ENCODE data around the gene OSBPL8. TPM values are rescaled to one million over a fixed set of nuclear protein-coding genes. Genes with fewer than 3 reads are reported as not detected.

OSBPL8 gene
- polyA plus RNA-seq, 10 donors: 25.7 to 39.1 (median 32.4) TPM

DNA sequence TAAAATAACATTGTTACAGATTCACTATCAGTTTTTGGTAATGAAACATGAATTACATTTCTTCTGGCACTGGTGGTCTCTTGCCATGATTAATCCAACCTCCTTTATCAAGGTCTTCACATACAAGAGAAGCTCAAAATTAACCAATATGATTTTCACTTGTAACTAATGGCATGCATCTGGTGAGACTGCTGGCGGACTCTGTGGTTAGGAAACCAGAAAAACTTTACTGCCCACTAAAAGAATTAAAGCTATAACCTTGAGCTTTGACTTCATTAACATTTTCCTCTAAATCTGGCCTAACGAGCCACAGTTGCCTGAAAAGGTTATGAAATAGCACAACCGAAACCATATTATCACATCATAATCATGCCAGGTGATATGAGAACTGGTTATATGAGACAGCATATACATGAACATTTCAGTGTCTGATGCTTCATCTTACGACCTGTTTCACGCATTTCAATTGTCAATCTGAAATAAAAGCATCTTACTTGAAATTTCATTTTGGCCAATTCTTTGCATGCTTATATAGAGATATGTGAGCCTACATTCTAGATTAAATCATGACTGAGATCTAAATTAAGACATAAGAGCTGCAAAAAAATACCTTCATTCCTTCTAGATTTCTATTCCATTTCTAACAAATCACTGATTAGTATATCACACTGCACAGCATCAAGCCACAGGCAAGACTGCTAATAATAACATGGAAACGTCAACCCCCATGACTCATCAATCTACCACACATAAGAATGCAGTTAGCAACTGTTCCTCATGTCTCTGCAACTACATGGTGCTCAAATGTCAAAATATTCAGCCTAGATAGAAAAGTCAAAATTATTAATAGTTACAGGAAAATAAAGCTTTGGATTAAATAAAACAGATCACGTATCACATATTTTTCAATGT lies 89.3 kb downstream of the OSBPL8 start:
- DNase-seq: peak; percentile 16 to 85 (median 21)

DNA sequence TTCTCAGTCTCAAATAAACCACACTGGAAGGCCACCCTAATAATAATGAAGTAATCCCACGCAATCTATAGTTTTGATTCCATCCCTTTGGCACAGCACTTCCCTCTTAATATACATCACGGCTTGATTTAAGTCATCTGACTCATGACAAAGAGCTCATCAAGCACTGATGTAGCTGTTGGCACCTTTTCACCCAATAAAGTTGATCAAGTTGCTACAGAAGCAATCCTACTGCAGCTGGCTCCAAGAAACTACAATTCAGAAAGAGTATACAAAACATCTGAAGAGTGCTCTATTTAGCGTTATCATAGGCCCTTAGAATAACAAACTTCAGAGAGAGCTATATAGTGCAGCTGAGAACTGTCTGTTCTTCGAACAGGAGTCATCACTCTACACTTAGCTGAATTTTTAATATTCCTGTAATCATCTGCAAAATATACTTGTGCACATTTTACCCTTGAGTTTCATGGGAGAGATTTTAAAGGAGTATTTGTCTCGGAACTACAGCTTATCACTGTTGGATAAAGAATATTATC lies 94.9 kb downstream of the OSBPL8 start:
- DNase-seq: no peak

DNA sequence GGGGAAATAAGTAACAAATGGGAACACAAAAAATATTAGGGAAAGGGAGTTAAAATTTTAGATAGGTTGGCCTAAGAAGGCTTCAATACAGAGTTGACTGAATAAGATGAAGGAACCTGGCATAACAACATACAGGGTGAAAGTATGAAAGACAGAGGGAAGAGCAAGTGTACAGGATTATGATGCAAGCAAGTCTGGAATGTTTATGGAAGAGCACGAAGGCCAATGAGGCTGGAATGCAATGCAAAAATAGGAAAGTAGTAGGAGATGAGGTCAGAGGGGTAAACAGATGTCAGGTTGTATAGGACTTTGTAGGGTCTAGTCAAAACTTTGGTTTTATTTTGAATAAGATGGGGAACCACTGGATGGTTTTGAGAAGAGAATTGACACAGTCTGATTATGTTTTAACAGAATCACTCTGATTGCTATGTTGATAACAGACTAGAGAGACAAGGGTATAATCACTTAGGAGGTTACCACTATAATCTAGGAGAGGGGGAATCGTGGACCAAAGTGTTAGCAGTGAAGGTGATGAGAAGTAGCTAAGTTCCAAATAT lies 96.8 kb downstream of the OSBPL8 start:
- no peak for DNase-seq

DNA sequence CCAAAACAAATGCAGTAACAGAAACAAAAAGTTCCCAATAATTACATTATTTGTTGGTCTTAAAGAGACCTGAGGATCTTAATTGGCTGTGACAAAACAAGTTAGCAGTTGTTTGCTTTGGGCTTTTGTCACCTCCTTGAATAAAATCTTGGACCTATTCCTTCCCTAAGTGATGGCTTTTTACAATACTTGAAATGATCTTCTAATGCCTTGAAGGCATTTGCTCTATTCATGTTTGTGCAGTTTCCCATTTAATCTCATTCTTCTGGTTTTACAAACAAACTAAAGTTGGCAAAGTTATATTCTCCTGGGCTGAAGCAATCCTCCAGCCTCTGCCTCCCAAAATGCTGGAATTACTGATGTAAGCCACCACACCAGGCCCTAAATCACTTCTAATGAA lies 98.8 kb downstream of the OSBPL8 start:
- no peak for DNase-seq

DNA sequence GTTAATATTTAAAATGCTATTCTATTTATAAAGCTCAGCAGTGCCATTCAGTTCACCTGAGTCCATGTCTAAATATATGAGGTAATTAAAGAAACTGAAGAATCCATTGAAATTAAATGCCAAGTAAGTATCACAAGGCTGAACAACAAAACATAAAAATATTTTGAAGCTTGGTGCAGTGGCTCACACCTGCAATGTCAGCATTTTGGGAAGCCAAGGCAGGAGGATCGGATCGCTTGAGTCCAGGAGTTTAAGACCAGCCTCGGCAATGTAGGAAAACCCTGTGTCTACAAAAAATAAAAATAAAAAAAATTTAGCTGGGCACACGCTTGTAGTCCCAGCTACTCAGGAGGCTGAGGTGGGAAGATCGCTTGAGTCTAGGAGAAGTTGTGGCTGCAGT lies 101.8 kb downstream of the OSBPL8 start:
- DNase-seq: no peak

DNA sequence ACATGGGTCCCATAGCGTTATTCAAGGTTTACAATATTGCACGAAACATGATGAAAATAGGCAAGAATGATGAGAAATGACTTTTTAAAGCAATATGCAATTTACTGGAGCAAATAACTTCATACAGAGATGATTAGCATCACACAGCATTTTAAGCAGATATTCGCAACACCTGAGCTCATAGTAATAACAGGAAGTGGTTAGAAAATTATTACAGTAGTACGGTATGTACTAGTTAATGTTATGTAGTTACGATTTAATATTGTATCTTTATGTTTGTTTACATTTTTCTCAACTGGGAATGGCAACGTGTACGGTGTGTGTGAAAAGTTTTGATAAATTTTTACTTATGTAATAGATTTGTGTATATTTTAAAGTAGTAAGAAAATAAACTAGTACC lies 102.6 kb downstream of the OSBPL8 start:
- no peak for DNase-seq

DNA sequence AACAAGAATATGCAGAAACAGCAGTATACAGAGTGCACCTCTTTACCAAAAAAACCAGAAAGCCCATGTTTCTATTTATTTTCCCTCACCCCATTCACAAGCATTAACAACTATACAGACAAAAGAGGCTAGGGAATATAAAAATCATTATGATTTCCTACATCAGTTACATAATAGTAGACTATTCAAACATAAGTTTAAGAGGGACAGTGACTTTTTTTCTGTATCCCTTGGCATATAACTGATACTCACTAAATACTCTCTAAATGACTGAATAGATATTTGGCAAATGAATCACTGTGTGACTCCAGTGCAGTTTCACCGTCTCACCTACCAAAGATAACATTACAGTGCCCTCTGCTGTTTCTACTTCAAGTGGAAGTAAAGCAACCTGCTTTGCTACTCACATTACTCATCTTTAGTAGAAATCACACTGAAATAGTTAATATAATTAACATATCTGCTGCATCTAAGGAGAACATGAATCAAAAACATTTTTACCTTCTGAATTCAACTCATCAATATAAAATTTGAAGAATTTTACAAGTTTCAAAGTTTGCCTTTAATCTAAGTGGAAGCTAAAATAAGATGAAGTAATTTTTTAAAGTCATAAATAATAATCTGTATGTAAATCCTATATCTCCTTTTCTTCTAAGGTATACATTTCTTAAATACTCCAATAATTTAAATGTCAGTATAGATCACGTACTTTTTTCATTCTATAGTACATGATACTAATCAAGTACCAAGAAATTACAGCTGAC lies 103.8 kb downstream of the OSBPL8 start:
- peak; percentile 31 to 78 (median 56) for DNase-seq

DNA sequence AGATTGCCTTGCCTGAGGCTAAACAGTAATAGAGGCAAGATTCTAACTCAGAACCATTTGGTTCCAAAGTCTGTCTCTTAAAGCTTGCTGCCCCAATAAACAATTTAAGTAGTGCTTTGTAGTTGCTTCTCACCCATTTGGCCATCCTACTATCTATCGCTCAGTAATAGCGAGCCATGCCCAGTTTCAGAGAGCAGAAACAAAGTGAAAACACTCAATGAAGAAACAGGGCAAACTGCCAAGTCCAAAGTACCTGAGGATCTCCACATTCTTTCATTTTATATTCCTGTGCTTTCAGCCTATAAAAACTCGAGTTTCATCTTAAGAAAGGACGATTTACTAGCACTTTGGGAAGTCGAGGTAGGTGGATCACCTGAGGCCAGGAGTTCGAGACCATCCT lies 108.0 kb downstream of the OSBPL8 start:
- no peak for DNase-seq

DNA sequence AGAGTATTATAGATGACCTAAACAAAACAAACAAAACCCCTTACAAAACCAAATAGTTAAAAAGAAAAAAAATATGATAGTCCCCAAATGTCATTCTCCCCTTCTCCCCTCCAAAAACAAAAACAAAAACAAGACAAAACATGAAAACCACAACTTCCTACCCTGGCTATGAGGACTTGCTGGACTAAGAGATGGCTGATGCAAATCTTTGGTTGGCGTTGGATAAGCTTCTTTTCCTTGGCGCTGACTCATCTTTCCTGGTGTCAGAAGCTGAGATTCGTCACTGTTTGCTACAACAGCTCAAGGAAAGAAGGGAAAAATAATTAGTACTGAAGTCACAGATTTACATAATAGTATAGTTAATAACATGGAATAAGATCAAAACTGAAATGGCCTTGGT lies 108.9 kb downstream of the OSBPL8 start:
- peak in 1 of 3 donors; percentile 51 for DNase-seq

DNA sequence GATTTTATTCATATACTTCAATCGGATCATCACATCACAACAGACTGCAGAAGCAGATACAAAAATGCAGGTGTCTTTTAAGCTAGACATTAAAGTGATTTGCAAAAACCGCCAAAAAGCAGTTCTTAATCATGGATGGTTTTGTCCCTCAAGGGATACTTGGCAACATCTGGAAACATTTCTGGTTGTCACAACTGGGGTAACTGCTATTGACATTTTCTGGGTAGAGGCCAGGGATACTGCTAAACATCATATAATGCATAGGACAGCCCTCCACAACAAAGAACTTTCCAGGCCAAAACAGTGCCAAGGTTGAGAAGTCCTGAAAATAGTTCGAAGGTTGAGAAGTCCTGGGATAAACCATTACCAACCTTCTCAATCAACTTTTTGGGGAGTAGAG lies 109.6 kb downstream of the OSBPL8 start:
- no peak for DNase-seq

DNA sequence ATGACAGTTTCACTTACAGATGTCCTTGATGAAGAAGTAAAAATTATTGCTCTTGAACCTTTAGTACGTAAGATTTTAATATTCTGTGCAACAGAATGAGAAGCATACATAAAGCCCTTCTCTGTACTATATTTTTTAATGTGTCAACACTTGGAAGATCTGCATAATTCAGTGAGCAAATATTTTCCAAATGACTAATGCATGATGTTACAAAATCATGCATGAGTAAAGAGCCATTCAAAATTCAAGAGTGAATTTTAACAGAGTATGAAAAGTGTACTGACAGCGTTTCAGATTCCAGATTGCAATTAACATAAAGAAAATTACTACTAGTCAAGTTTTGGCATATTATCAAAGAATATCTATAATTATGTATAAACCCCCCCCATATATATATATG lies 110.0 kb downstream of the OSBPL8 start:
- peak in 1 of 3 donors; percentile 49 for DNase-seq

DNA sequence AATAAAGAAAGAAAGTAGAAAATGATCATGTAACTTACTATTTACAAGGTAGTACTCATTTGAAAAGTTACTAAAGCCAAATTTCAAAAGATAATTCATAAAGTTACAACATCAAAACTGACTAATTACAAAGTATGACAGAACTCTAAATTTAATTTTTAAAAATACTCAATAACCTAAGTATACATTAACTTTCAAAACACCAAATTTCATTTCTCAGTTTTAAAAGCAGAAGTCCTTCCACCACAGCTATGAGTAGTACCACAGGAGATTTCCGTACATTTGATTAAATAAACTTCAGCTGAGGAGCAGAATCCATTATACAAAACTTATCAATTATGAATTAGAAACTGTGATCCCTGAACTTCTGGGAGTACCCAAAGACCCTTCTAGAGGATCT lies 110.6 kb downstream of the OSBPL8 start:
- DNase-seq: no peak

DNA sequence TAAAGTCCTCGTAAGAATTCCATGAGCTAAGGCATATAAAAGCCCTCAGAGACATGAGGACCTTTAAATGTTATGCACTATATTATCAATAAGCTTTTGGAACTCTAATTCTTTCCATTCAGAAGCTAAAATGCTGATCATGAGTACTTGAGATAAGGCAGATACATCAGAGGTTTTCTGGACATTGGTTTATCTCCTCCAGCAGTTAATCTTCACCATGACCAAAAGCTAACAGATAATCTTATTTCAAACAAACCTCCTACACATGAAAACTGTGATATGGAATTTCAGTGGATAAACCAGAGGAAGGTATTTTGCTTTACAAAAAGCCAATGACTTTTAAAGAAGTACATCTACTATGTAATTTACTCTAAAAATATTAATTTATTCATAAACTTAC lies 113.5 kb downstream of the OSBPL8 start:
- DNase-seq: no peak

DNA sequence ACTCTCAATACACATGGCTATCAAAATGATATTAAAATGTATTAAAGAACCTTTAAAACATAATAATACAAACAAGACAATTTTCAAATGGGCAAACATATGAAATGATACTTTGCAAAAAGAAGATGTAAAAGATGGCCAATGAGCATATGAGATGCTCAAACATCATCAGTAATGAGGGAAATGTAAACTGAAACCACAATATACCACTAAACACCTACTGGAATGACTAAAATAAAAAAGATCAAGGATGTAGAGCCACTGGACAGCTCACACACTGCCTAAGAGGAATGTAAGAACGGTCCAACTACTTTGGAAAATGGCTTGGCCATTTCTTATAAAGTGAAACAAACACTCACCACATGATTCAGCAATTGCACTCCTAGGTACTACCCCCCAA lies 114.1 kb downstream of the OSBPL8 start:
- DNase-seq: no peak

DNA sequence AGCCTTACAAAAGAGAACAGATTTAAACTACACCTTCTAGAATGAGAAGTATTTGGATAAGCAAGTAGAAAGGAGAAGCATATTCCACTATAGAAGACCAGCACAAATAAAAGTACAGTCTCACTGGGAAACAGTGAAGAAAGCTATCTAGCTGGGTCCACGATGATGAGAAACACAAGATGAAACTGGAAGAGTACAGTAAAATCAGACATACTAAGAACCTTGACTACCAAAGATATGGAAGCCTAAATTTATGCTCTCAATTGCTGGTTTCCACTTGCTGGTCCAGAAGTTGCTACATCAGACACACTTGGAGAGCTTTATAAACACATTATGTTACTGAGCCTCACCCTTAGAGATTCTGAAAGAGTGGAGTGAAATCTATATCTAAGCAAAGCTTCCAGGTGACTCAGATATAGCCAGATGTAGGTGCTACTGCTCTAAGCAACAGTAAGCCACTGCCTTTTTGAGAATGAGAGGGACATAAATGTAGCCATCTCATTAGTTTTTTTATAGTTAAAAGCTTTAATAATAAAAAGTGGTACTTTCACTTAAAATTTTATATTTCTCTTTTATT lies 115.1 kb downstream of the OSBPL8 start:
- DNase-seq: no peak

DNA sequence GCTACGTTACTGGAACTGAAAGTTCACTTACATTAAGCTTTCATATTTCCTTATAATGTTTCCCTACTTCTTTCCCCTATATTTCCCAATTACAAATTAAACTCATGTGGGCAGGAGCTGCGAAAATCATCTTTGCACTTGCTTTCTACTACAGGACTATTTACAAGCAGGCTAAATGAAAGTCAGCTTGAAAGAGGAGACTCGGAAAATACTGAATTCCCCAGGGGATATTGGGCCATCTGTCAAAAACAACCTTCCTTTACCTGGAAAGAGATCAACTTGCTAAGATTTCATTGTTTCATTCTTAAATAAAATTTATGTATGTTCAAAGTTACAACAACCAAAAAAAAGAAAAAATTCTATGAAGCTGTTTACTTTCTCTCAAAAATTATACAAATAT lies 118.6 kb downstream of the OSBPL8 start:
- DNase-seq: no peak

DNA sequence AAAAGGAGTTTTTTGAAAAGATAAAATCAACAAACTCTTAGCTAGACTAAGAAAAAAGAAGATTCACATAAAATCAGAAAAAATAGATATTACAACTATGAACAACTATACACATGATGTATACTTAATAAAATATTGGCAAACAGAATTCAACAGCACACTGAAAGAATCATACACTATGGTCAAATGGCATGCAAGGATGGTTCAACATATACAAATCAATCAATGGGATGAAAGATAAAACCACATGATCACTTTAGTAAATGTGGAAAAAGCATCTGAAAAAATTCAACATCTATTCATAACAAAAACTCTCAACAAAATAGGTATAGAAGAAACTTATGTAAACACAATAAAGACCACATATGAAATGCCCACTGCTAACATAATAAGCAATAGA lies 126.8 kb downstream of the OSBPL8 start:
- DNase-seq: no peak

DNA sequence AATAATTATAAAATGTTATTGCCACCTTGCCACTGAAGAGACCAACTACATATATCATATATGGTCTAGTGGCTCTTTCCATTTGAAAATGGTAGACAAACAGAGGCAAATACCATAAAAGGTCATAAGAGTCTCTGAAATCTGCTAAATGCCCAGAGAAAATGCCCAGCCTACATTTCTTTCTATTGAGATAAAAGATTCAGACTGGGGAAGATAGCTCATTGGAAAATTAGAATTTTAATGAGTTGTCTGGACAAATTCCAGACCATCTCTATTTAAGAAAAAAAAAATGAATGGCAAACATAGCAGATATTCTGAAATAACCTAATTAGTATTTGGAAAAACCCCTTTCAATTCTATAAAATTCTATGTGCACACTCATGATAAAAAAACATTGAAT lies 131.5 kb downstream of the OSBPL8 start:
- no peak for DNase-seq

DNA sequence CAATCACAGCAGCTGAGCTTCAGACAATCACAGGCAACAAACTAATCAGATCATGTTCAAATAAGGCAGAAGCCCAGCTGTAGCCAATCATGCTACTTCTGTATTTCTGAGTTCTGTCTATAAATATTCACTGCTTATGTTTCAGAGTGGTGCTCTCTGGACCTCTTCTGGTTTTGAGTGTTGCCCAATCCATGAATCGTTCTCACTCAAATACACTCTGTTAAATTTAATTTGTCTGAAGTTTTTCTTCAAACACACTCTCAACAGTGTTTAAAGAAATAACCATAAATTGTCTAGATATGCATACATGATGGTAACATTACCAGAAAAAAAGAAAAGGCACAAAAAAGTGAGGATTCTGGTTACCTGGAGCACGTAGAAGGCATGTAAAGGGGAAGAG lies 133.4 kb downstream of the OSBPL8 start:
- DNase-seq: no peak

DNA sequence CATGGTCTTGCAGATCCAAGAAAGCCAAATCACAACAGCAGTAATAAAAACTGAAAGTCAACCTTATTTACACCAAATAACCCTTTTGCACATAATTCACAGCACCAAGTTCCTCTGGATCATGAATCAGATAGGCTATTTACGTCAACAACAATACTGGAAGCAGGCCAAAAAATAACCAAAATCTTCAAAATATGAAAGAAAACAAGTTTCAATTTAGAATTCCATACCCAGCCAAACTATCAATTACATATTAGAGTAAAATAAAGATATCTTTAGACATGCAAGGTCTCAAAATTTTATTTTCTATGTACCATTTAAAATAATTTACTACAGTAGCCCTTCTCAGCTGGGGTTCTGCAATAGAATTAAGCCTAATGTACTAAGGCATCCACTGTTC lies 134.6 kb downstream of the OSBPL8 start:
- DNase-seq: no peak

DNA sequence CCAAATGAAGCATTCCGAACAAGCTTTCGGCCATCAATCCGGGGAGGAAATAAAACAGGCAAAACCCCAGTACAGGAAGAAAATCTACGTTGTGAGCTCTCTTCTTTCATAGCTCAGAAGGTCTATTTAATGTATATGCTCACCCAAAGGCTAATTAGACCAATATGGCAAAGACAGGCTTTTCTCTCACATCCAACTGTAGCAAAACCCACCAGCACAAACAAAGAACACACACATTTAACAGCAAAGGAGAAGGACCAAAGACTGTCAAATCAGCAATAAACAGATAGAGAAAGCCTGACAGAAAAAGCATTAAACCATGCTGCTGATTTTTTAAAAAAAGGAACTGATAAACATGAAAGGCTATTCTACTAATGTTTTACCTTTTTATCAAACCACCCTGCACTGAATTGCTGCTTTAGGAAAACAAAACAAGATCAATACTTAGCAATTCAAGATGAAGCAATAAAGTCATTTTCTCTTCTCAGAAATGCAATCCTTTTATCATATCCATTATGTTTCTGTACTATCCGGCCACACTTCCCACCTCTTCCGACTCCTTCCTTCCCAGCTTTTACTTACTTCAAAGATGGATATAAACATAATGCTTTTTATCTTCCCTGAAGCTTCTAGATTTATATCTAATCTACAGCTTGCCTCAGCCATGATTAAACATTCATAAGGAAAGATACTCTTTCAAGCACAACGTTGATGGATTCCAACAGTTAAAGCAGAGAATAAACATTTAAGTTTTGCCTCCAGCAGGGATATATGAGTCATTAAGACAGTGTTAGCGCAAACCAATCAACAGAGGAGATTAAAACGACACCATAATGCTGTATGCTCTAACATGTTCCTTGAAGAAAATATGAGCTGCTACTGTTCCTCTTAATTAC lies 136.8 kb downstream of the OSBPL8 start:
- peak in 1 of 3 donors; percentile 18 for DNase-seq

Data from muscle of back (tissue), 11 donors.